Measurements from ENCODE around the gene MIS18A.

MIS18A gene

GRCh38 chr21:32252136-32252535 lies 26.7 kb downstream of the MIS18A start:
- no peak for DNase-seq (ENCODE audit: low spot score)

GRCh38 chr21:32249511-32250280 lies 29.2 kb downstream of the MIS18A start:
- no peak for DNase-seq (ENCODE audit: low spot score)

- DNase-seq (ENCODE audit: low spot score): no peak
Measured at GRCh38 chr21:32248571-32249461, 30.0 kb downstream of the MIS18A start.

- no peak for DNase-seq (ENCODE audit: low spot score)
Measured at GRCh38 chr21:32246571-32247140, 32.2 kb downstream of the MIS18A start.

GRCh38 chr21:32245971-32246370 lies 32.9 kb downstream of the MIS18A start:
- DNase-seq (ENCODE audit: low spot score): no peak

- no peak for DNase-seq (ENCODE audit: low spot score)
Measured at GRCh38 chr21:32240851-32241687, 37.8 kb downstream of the MIS18A start.

GRCh38 chr21:32239551-32239950 lies 39.3 kb downstream of the MIS18A start:
- DNase-seq (ENCODE audit: low spot score): no peak

- DNase-seq (ENCODE audit: low spot score): no peak
Measured at GRCh38 chr21:32238063-32238462, 40.8 kb downstream of the MIS18A start.

- DNase-seq (ENCODE audit: low spot score): no peak
Measured at GRCh38 chr21:32237021-32237420, 41.8 kb downstream of the MIS18A start.

GRCh38 chr21:32233722-32234301 lies 45.0 kb downstream of the MIS18A start:
- no peak for DNase-seq (ENCODE audit: low spot score)

- DNase-seq (ENCODE audit: low spot score): no peak
Measured at GRCh38 chr21:32233055-32233546, 45.7 kb downstream of the MIS18A start.

- no peak for DNase-seq (ENCODE audit: low spot score)
Measured at GRCh38 chr21:32226444-32226843, 52.4 kb downstream of the MIS18A start.

Data from HuH-7.5 (cell line).